LoVo (cell line): ENCODE measurements around the gene HADHA.
A peak's percentile ranks its signal among the peaks of the same experiment; 100 is the strongest.
"Not testable (repeated sequence)": the region's sequence is repeated elsewhere in the genome, so short reads cannot be mapped to it uniquely, and the experiment has no call there.

Experiments used
- DNase-seq: peaks from one replicate; pipeline ENCODE4 v3.0.0-alpha.2; 2016; ENCODE audit warnings: low spot score

The HADHA gene

DNA sequence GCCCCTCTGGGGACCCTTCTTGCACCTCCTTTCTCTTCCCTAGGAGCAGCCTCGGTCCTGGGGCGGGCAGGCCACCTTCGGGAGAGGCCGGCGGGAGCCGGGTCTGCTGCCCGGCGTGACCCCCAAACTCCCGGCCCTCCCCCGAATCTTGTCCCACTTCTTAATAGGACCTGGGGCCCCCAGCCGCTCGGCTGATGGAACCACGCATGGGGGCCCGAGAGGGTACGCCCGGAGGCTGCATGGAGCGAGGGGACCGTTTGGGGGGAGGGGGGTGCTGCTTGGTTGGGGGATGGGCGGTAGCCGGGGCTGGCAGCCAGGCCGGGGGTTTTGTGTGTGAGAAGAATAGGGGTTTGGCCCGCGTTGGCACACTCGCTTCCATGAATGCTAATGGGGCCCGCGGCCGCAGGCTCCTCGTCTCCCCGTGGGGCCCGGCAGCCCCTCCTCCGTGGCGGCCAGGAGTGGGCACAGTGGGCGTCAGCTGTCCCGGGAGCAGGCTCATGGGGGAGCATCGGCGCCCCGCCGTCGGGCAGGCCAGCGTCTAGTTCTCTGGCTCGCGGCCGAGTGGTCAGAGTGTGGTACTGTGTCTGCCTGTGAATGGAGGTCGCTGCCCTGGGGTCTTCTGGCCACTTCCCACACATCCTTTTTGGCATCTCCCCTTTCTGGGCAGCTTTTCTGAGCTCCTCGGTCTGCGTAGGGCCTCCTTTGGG, 70.5 kb downstream of the HADHA start:
- no peak for DNase-seq

DNA sequence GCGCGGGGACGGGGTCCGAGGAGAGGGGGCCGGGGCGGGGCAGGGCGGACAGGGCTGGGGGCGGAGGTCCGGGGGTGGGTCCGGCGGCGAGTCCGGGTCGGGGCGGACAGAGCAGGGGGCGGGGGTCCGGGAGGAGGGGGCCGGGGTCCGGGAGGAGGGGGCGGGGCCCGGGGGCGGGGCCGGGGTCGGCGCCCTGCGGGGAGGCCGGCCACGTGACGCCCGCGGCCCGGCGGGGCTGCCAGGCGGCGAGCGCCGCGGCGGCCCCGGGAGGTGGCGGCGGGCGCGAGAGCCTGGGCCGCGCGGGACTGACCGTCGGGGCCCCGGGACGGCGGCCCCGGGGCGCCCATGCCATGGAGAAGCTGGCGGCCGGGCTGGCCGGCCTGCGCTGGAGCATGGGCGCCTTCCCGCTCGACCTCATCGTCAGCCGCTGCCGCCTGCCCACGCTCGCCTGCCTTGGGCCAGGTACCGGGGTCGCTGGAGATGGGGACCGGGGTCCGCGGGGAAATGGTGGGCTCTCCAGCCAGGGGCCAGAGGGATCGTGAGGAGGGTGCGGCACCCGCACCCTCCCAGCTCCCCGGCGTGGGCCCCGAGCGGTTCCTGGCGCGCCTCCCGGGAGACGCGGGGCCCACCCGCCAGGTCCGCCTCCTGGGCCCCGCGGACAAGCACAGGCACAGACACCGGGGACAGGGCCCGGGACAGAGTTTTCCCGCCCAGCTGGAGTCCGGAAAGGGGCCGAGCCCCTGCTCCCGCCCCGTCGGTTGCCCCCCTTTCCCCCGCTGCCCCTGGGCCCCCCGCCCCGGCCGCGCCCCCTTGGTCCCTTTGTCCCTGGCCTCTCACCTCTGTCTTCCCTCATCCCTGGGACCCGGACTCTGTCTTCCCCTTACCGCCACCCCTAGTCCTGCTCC, 71.3 kb downstream of the HADHA start, which contains the start of gene GAREM2:
Gene GAREM2 (plus strand): TSS at position 218 of the 905 bp plus-strand sequence. CDS start 133 bp downstream, at position 351.
- DNase-seq, result no peak

- DNase-seq, result peak; percentile 13
Measured at GRCh38 chr2:26172189-26172870, 72.1 kb downstream of the HADHA start.

DNA sequence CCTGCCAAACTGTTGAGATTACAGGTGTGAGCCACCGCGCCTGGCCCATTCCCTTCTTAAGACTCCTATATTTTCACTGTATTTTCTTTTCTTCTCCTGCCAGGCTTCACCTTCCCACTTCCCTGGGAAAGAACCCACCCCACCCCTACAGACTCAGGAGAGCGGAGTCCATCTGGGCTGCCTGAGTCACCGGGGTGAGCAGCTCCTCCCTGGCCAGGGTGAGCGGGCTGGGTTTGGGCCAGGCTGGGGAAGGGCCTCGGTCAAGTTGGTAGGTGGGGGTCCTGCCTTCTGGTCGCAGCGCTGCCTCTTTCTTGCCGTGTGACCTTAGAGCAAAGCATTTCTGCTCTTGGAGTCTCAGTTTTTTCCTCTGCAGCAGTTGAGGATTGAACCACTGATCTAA, 73.6 kb downstream of the HADHA start:
- DNase-seq, result peak; percentile 15

DNA sequence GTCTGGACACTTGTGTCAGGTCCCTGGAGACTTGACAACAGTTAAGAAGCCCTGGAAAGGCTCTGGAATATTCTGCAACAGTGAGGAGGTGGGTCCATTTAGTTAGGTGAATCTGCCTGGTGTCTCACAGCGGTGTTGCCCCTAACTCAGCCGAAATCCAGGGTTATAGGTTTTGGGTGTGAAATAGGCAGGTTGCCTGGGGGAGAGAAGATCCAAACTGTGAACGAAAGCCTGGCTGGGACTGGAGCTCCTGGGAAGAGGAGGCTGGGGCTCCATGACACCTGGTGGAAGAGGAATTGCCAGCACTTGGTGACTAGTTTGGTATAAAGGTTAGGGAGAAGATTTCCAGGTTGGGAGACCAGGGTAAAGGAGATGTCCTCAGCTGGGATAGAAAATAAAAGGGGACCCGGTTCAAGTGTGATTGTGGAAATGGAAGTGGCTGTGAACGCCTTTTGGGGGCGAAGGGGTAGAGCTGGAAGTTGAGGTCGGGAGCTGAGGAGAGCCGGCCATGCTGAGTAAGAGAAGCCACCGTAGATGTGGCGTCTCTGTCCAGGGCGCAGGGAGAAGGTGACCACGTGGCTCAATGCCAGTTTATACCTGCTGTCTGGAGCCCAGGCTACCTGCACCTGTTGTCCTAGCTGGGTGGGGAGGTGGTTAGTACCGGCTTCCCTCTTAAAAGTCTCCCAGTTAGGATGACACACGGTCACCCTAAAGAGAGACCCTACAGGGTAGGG, 74.6 kb downstream of the HADHA start:
- DNase-seq, result no peak

- no peak for DNase-seq
Measured at GRCh38 chr2:26169226-26169625, 75.2 kb downstream of the HADHA start.

GRCh38 chr2:26168785-26169184, 75.6 kb downstream of the HADHA start:
- no peak for DNase-seq

DNA sequence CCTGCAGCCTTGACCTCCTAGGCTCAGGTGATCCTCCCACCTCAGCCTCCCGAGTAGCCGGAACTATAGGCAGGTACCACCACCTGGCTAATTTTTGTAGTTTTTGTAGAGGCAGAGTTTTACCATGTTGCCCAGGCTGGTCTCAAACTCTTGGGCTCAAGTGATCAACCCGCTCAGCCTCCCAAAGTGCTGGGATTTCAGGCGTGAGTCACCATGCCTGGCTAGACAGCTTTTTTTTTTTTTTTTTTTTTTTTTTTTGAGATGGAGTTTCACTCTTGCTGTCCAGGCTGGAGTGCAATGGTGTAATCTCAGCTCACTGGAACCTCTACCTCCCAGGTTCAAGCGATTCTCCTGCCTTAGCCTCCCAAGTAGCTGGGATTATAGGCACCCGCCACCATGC, 77.9 kb downstream of the HADHA start:
- not testable (repeated sequence) for DNase-seq

GRCh38 chr2:26165403-26165802, 79.0 kb downstream of the HADHA start:
- DNase-seq, result no peak

GRCh38 chr2:26164641-26165211, 79.7 kb downstream of the HADHA start:
- no peak for DNase-seq

- DNase-seq, result no peak
Measured at GRCh38 chr2:26164231-26164630, 80.2 kb downstream of the HADHA start.

- DNase-seq, result no peak
Measured at GRCh38 chr2:26162963-26163362, 81.5 kb downstream of the HADHA start.

GRCh38 chr2:26161926-26162325, 82.5 kb downstream of the HADHA start:
- no peak for DNase-seq

GRCh38 chr2:26157580-26157979, 86.9 kb downstream of the HADHA start:
- no peak for DNase-seq

DNA sequence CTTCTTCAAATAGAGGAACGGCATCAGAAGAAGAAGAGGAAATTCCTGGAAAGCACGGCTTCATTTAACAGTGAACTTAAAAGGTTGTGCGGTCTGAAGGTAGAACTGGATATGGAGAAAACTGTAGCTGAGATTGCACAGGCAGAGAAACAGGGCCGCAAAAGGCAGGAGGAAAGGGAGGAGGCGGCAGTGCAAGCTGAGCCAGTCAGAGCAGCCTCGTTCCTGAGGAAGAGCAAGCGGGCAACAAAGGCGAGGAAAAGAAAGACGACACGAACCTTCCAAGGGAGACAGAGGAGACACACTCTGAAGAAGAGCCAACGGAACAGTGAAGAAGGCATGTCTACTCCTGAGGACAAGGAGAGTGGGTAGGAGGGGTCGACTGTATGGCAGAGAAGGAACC, 94.2 kb downstream of the HADHA start:
- no peak for DNase-seq

GRCh38 chr2:26148501-26148900, 95.9 kb downstream of the HADHA start:
- no peak for DNase-seq

- peak; percentile 71 for DNase-seq
Measured at GRCh38 chr2:26144953-26145680, 99.3 kb downstream of the HADHA start.

- DNase-seq, result peak; percentile 73
Measured at GRCh38 chr2:26144031-26144430, 100.4 kb downstream of the HADHA start.

DNA sequence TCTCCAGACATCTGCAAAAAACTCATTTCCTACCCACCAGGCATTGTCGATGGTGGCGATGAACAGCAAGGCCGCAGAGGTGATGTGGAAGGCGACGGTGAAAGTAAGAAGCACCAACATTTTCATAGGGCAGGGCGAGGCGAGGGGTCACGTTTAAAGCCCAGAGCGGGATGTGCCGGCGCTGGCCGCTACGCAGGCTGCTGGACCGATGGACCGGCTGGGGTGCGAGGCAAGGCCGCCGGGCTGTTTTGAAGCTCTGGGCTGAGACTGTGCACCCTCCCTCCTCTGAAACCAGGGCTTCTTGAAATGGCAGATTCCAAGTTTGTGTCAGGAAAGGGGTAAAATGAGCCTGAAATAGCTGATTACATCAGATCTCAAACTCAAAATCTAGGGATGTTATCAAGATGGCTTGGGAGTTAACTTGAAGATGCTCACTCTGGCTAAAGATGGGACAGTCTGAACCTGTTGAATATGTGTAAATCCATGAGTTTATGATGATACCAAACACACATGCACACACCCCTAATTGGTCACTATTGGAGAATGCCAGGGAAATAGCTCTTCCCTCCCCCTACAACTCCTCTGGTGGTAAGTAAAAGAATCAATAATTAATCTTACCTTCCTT, 103.2 kb downstream of the HADHA start:
- DNase-seq, result no peak
